ENCODE measurements around the gene SPEN. TPM values are rescaled to one million over a fixed set of nuclear protein-coding genes. Genes with fewer than 3 reads are reported as not detected.

SPEN gene
- total and polyA plus RNA-seq, 2 of the 4 experiments (the other 2 are of a cell fraction): 7.6 to 15.8 TPM

GRCh38 chr1:15858672-15859372, 11.3 kb downstream of the SPEN start:
- Histone ChIP-seq H3K23ac (ENCODE audit: low read depth, low read length) (no peak overlapping the region), H2AK9ac (replicated peaks; ENCODE audit: low read depth, low read length, poor library complexity) (no peak overlapping the region), H2AK5ac (ENCODE audit: low read depth, low read length) (no peak overlapping the region), H3K9me3 (ENCODE audit: control insufficient read depth, insufficient read depth, low read length) (no peaks in the 10 kb centered on the region), H2AFZ (replicated peaks; ENCODE audit: low read length, poor library complexity) (no peak overlapping the region), H3K27ac (ENCODE audit: insufficient read depth, low read length) (no peak overlapping the region), H3K4me3 (ENCODE audit: insufficient read depth, low read depth, low read length) (no peak overlapping the region), H4K20me1 (ENCODE audit: insufficient read depth, low read length) (peaks cover 24% of the 10 kb centered on the region), H3K4me1 (ENCODE audit: control insufficient read depth, insufficient read depth, low read length) (peaks cover 2% of the 10 kb centered on the region; the same call in 1 of the 2 replicates), H3K9ac (ENCODE audit: low read depth, low read length) (no peak overlapping the region), H4K5ac (ENCODE audit: low read depth, low read length) (no peak overlapping the region), H3K27me3 (ENCODE audit: control insufficient read depth, insufficient read depth, low read length) (no peaks in the 10 kb centered on the region), H4K8ac (ENCODE audit: low read depth in 2 of 2, low read length in 2 of 2) (no peak overlapping the region), H2BK120ac (ENCODE audit: low read depth, low read length) (no peak overlapping the region), H2BK5ac (ENCODE audit: low read depth, low read length, poor library complexity, severe bottlenecking) (no peak overlapping the region), H3K36me3 (ENCODE audit: control insufficient read depth, insufficient read depth, low read length) (no peaks in the 10 kb centered on the region), H3K14ac (replicated peaks; ENCODE audit: low read depth, low read length) (no peak overlapping the region), H3K18ac (ENCODE audit: low read depth, low read length) (no peak overlapping the region), H2BK15ac (ENCODE audit: low read depth, low read length) (no peak overlapping the region), H2BK20ac (ENCODE audit: low read depth, low read length) (no peak overlapping the region), H4K91ac (ENCODE audit: insufficient read depth, low read depth, low read length) (no peak overlapping the region), H3K4me2 (ENCODE audit: low read depth, low read length) (no peak overlapping the region), H3K56ac (ENCODE audit: extremely low read depth, insufficient read depth, low read length) (no peak overlapping the region), H3K4ac (ENCODE audit: low read depth, low read length) (no peak overlapping the region), H3K9me1 (ENCODE audit: insufficient read depth, low read length) (0 out of 2 replicates have a peak, but pooled peaks cover 9% of the 10 kb centered on the region), H3K79me1 (ENCODE audit: low read depth in 1 of 2, low read length in 2 of 2) (peaks cover 4 to 60% of the 10 kb centered on the region in 2 experiments; a peak in 3 of 4 replicates)
- in situ Hi-C loops (cut with MboI; ENCODE audit: low sequenced_read_pairs) (no loop called here), dilution Hi-C loops (cut with HindIII; ENCODE audit: low sequenced_read_pairs, unreplicated experiment) (no loop called here), intact Hi-C loops (cut with micrococcal nuclease) (no loop called here)
- BruUV-seq (replicated peaks): no TSS peak
- ChIA-PET CTCF (interaction anchor here (0.5 to 0.6 kb wide), 2 partner anchors 15 to 36 kb away, joined by 3 to 4 read pairs; no protein-coding TSS in a partner anchor), POLR2A (ENCODE audit: unreplicated experiment) (no interaction called here)
- TF ChIP-seq RCOR1 (IDR thresholded peaks at IDR 0.05; ENCODE audit: insufficient replicate concordance, low read length) (no peak), CHD1 (IDR thresholded peaks at IDR 0.05; ENCODE audit: low read depth, low read length) (no peak), CEBPB (IDR thresholded peaks at IDR 0.05; ENCODE audit: low read depth, low read length) (no peak), MAZ (IDR thresholded peaks at IDR 0.05; ENCODE audit: borderline replicate concordance, low read depth, low read length) (no peak), SMC3 (IDR thresholded peaks at IDR 0.05; ENCODE audit: low read depth, low read length) (no peak), POLR2A (IDR thresholded peaks at IDR 0.05; ENCODE audit: low read depth, low read length) (no peak), RAD21 (IDR thresholded peaks at IDR 0.05; ENCODE audit: low read length) (no peak), RFX5 (IDR thresholded peaks at IDR 0.05; ENCODE audit: low read depth, low read length) (no peak), NFE2L2 (IDR thresholded peaks at IDR 0.05; ENCODE audit: low read depth, low read length) (no peak), MXI1 (IDR thresholded peaks at IDR 0.05; ENCODE audit: borderline replicate concordance, low read depth, low read length) (no peak)
- TF ChIP-seq, protein P1, sequence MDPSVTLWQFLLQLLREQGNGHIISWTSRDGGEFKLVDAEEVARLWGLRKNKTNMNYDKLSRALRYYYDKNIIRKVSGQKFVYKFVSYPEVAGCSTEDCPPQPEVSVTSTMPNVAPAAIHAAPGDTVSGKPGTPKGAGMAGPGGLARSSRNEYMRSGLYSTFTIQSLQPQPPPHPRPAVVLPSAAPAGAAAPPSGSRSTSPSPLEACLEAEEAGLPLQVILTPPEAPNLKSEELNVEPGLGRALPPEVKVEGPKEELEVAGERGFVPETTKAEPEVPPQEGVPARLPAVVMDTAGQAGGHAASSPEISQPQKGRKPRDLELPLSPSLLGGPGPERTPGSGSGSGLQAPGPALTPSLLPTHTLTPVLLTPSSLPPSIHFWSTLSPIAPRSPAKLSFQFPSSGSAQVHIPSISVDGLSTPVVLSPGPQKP (IDR thresholded peaks at IDR 0.05; ENCODE audit: borderline replicate concordance, low read depth, low read length): no peak
- WGBS, 2 experiments (ENCODE audit: extremely low coverage in 2 of 2, insufficient read length in 1 of 2): no CpG with 5 or more reads among the region's 8 CpGs
- DNase-seq (no peak), ATAC-seq (ENCODE audit: low read depth) (no peak)
